HepG2 (cell line): Measurements from ENCODE around the gene KRTAP10-2. TPM values are rescaled to one million over a fixed set of nuclear protein-coding genes. Genes with fewer than 3 reads are reported as not detected.

Experiments used
- ATAC-seq: fragments of 200-7000 bp; cut with Tn5 transposase; 3 replicates; pipeline ENCODE4 v1.9.1; 2020; ENCODE audit warnings: mild to moderate bottlenecking, moderate library complexity
- BruUV-seq: library from RNA; stranded (reverse); fragments of 400-500 nt; replicated peaks from 2 replicates; lab custom pipeline; 2021; lab: Mats Ljungman, UMichigan
- CTCF ChIA-PET: fragments of 300-600 bp; formaldehyde crosslinking; extraction: SDS; loops from one replicate; lab custom pipeline; 2021; ENCODE audit warnings: low total read pairs, inconsistent platforms, low intra/inter-chr PET ratio; lab: Yijun Ruan, JAX
- POLR2A ChIA-PET: fragments of 350-600 bp; sonication (Branson Sonifier 250); formaldehyde crosslinking; loops from one replicate; lab custom pipeline; 2020; ENCODE audit warnings: antibody characterized with exemption, inconsistent platforms; lab: Yijun Ruan, JAX
- DNase-seq: peaks from one replicate; pipeline ENCODE4 v3.0.0-alpha.2; 2015; ENCODE audit warnings: low spot score
- FAIRE-seq: peaks from 3 replicates; lab custom pipeline; 2011; peaks lifted over from hg19 to GRCh38; lab: Jason Lieb, UNC
- H2AFZ ChIP-seq: one replicate; pipeline ENCODE4 v1.6.1; 2011; ENCODE audit warnings: low read length, inconsistent platforms
- H3K27ac ChIP-seq: fragments of 300-600 bp; 3 replicates; pipeline ENCODE4 v1.8.0; 2011; ENCODE audit warnings: mixed run types, mild to moderate bottlenecking, mixed read lengths, low read length, inconsistent platforms; ENCODE audit not compliant: insufficient read depth; ENCODE audit errors: extremely low read length
- H3K27me3 ChIP-seq, 2 experiments: fragments of 200-600 bp in 1 of 2; 2 replicates in 1 of 2; 3 replicates in 1 of 2; pipeline versions ENCODE4 v1.6.0 to v1.8.0; 2011; ENCODE audit warnings: low read length in 2 of 2, mild to moderate bottlenecking in 2 of 2, moderate library complexity in 2 of 2, inconsistent platforms in 1 of 2; ENCODE audit not compliant: insufficient read depth in 2 of 2, control insufficient read depth in 1 of 2
- H3K36me3 ChIP-seq, 2 experiments: fragments of 200-600 bp in 1 of 2; replicated peaks in 1 of 2; 2 replicates in 1 of 2; 3 replicates in 1 of 2; pipeline versions ENCODE4 v1.5.1 to v1.8.0; 2011; ENCODE audit warnings: low read length in 2 of 2, inconsistent platforms in 1 of 2; ENCODE audit not compliant: insufficient read depth in 2 of 2, control insufficient read depth in 1 of 2
- H3K4me1 ChIP-seq: 2 replicates; pipeline ENCODE4 v1.5.1; 2012; ENCODE audit warnings: low read length, inconsistent platforms; ENCODE audit not compliant: insufficient read depth
- H3K4me2 ChIP-seq: 2 replicates; pipeline ENCODE4 v1.6.0; 2011; ENCODE audit warnings: low read depth, low read length, inconsistent platforms
- H3K4me3 ChIP-seq, 3 experiments: fragments of 200-600 bp in 1 of 3; sonication (generic), shearing (Covaris generic) in 1 of 3; replicated peaks in 1 of 3; 2 replicates each; pipeline ENCODE4 v1.5.1; 2011 to 2016; ENCODE audit warnings: low read length in 3 of 3, inconsistent platforms in 2 of 3, low read depth in 2 of 3, mild to moderate bottlenecking in 2 of 3, control low read depth in 1 of 3, mixed read lengths in 1 of 3; ENCODE audit not compliant: insufficient read depth in 1 of 3
- H3K79me2 ChIP-seq: one replicate; pipeline ENCODE4 v1.6.1; 2011; ENCODE audit warnings: low read length, inconsistent platforms; ENCODE audit not compliant: insufficient read depth
- H3K9ac ChIP-seq: 2 replicates; pipeline ENCODE4 v1.6.0; 2011; ENCODE audit warnings: mild to moderate bottlenecking, low read depth, low read length, inconsistent platforms; ENCODE audit not compliant: insufficient read depth
- H3K9me3 ChIP-seq: 2 replicates; pipeline ENCODE4 v1.5.1; 2012; ENCODE audit warnings: mild to moderate bottlenecking, low read length
- H4K20me1 ChIP-seq: 2 replicates; pipeline ENCODE4 v1.6.0; 2011; ENCODE audit warnings: inconsistent platforms, mild to moderate bottlenecking, low read length, moderate library complexity; ENCODE audit not compliant: insufficient read depth
- CEBPG ChIP-seq: IDR thresholded peaks from 2 replicates; pipeline ENCODE4 v1.6.1; 2016
- ZNF296 ChIP-seq: sonication (generic); formaldehyde crosslinking; conservative IDR thresholded peaks from 2 replicates; pipeline ENCODE4 v1.5.0; 2020; ENCODE audit warnings: mild to moderate bottlenecking, missing genetic modification reagents
- ZNF564 ChIP-seq: sonication (generic); formaldehyde crosslinking; IDR thresholded peaks from 2 replicates; pipeline ENCODE4 v1.8.1; 2023; ENCODE audit warnings: mild to moderate bottlenecking, missing genetic modification reagents
- ZNF768 ChIP-seq: sonication (generic); formaldehyde crosslinking; IDR thresholded peaks from 2 replicates; pipeline ENCODE4 v1.4.0; 2020; ENCODE audit warnings: missing genetic modification reagents
- ZNF841 ChIP-seq: sonication (generic); formaldehyde crosslinking; IDR thresholded peaks from 2 replicates; pipeline ENCODE4 v1.8.1; 2023; ENCODE audit warnings: missing genetic modification reagents, borderline replicate concordance
- WGBS: methylation state at CpG from one replicate; pipeline ENCODE4 v1.1.6; 2017; ENCODE audit warnings: low lambda C conversion rate; 5-methylcytosine and 5-hydroxymethylcytosine counted together
- in situ Hi-C: cut with HindIII; loops from 2 replicates; pipeline ENCODE4 v1.10.0; 2017; ENCODE audit warnings: low pct_unique_long_range_greater_than_20kb; ENCODE audit not compliant: extremely low pct_ligation_motif_present
- intact Hi-C: fragments of 100-400 bp; cut with micrococcal nuclease; formaldehyde crosslinking; loops from one replicate; pipeline ENCODE4 v1.10.0; 2022; ENCODE audit not compliant: unreplicated experiment
- polyA plus RNA-seq, 8 experiments: library from polyadenylated mRNA; depleted of rRNA in 3 of 8; stranded (reverse) in 7 of 8; unstranded in 1 of 8; fragments of >200 nt; fragmentation: Illumina TruSeq in 4 of 8; extraction: Trizol in 4 of 8; gene quantifications; 2 replicates each; pipeline versions ENCODE4 v1.2.1 to v1.2.3, GENCODE V29; 2011 to 2016; ENCODE audit warnings: low read depth in 4 of 8, missing spikeins in 1 of 8, mixed read lengths in 1 of 8; ENCODE audit not compliant: insufficient read depth in 1 of 8
- total RNA-seq, 5 experiments: library from RNA; depleted of rRNA; stranded (reverse); fragments of >200 nt; fragmentation: Illumina TruSeq; extraction: Trizol; gene quantifications; 2 replicates each; pipeline ENCODE4 v1.2.3, GENCODE V29; 2016; ENCODE audit warnings: low read depth in 1 of 5

The KRTAP10-2 gene
- total and polyA plus RNA-seq, 2 of the 13 experiments (the other 11 are each of a cell fraction or from before 2014, with no cell fraction given), result not detected

DNA sequence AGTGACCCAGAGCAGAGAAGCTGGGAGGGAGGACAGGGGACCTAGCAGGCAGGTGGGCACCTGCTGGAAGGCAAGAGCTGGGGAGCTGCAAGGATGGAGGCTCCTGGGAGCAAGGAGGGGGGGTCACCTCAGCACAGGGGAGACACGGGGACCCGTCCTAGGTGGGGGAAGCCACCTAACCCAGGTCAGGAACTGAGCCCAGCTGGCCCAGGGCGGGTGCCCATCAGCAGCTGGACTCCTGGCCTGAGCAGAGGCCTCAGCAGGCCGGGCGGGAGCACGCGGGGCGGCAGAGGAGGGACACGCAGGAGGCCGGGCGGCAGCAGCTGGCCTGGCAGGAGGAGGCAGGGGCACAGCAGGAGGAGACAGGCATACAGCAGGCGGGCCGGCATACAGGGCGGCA, 12.3 kb downstream of the KRTAP10-2 start:
- no peak; the same call in 2 of the 3 replicates for ATAC-seq
- intact Hi-C loops, result no loop called here
- Histone ChIP-seq H3K4me1 (no peaks in the 10 kb centered on the region), H3K4me3 (no peak overlapping the region), H3K27ac (no peak overlapping the region), H3K4me2 (no peak overlapping the region), H3K9ac (no peak overlapping the region), H3K27me3 (no peaks in the 10 kb centered on the region; a peak in 2 of 5 replicates), H3K79me2 (no peaks in the 10 kb centered on the region), H3K9me3 (peaks cover 17% of the 10 kb centered on the region; the same call in 1 of the 2 replicates), H4K20me1 (no peaks in the 10 kb centered on the region), H3K36me3 (no peaks in the 10 kb centered on the region), H2AFZ (no peak overlapping the region)
- BruUV-seq, result no TSS peak
- in situ Hi-C loops, result no loop called here
- WGBS, result 47% methylated on average over 5 of the region's 14 CpGs
- FAIRE-seq, result no peak
- CTCF ChIA-PET, result no interaction called here
- TF ChIP-seq ZNF768 (CRISPR knock-in tag), result no peak
- no peak for TF ChIP-seq ZNF564 (CRISPR knock-in tag)
- POLR2A ChIA-PET, result no interaction called here
- DNase-seq, result no peak

DNA sequence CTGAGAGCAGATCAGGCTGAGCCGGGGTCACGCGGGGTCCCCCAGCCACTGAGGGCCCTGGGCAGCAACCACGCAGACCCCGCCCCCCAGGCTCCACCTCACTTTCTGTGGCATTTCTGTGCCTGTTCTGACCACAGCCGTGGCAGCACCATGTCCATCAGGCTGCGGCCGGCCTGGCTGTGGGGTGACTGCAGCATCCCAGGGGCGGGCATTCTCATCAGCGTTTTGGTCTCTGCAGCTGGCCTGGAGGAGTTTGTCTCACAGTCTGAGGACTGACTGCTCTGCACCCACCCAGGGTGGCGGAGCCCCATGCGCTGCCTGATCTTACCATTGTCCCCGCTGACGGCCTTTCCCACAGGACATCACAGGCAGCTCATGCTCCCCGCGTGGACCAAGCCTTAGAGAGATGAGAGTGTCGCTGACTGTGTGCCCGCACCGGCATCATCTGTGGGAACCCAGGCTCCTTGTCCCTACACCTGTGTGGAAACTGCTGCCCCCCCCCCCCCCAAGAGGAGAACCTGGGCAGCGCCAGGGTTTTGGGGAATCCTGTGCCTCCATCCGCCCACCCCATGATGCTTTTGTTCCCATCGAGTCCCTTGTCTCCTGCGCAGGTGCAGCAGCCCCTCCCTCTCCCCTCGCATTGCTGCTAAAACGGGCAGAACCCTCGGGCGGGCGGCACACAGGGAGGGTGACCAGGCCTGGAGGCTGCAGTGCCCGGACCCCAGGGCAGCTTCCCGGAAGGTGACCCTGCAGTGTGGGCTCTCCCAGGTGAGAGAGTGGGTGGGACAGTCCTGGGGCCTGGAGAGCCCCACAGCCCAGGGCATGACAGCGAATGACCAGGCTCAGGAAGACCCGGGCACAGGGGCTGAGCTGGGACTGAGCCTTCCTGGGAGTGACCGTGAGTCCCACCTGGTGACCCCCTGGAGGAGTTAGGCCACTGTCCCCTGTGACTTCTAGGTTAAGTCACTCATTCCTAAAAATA, 13.1 kb downstream of the KRTAP10-2 start:
- Histone ChIP-seq H3K36me3 (no peaks in the 10 kb centered on the region), H3K27me3 (no peaks in the 10 kb centered on the region; a peak in 2 of 5 replicates), H3K79me2 (no peaks in the 10 kb centered on the region), H3K4me2 (no peak overlapping the region), H2AFZ (no peak overlapping the region), H4K20me1 (no peaks in the 10 kb centered on the region), H3K27ac (no peak overlapping the region), H3K4me1 (no peaks in the 10 kb centered on the region), H3K9ac (no peak overlapping the region), H3K9me3 (peaks cover 14% of the 10 kb centered on the region; the same call in 1 of the 2 replicates), H3K4me3 (no peak overlapping the region)
- POLR2A ChIA-PET, result no interaction called here
- TF ChIP-seq ZNF296 (CRISPR knock-in tag), result no peak
- TF ChIP-seq CEBPG (CRISPR knock-in tag), result no peak
- TF ChIP-seq ZNF841, result no peak
- CTCF ChIA-PET, result no interaction called here
- DNase-seq (no peak), FAIRE-seq (no peak), ATAC-seq (no peak; the same call in 2 of the 3 replicates)
- in situ Hi-C loops (no loop called here), intact Hi-C loops (no loop called here)
- WGBS, result 63% methylated on average over 9 of the region's 33 CpGs
- no TSS peak for BruUV-seq
